Activated T-helper 9 cell treated with anti-CD3 and anti-CD28 coated beads, Interleukin-2, amount 50 U/mL, for 16 hours (primary cell): ENCODE data around the gene YIPF3.
"Not testable (repeated sequence)": the region's sequence is repeated elsewhere in the genome, so short reads cannot be mapped to it uniquely, and the experiment has no call there.

ENCODE experiments used
- DNase-seq: peaks from one replicate; pipeline ENCODE4 v3.0.0-alpha.2; 2020; ENCODE audit warnings: low read depth

The YIPF3 gene

DNA sequence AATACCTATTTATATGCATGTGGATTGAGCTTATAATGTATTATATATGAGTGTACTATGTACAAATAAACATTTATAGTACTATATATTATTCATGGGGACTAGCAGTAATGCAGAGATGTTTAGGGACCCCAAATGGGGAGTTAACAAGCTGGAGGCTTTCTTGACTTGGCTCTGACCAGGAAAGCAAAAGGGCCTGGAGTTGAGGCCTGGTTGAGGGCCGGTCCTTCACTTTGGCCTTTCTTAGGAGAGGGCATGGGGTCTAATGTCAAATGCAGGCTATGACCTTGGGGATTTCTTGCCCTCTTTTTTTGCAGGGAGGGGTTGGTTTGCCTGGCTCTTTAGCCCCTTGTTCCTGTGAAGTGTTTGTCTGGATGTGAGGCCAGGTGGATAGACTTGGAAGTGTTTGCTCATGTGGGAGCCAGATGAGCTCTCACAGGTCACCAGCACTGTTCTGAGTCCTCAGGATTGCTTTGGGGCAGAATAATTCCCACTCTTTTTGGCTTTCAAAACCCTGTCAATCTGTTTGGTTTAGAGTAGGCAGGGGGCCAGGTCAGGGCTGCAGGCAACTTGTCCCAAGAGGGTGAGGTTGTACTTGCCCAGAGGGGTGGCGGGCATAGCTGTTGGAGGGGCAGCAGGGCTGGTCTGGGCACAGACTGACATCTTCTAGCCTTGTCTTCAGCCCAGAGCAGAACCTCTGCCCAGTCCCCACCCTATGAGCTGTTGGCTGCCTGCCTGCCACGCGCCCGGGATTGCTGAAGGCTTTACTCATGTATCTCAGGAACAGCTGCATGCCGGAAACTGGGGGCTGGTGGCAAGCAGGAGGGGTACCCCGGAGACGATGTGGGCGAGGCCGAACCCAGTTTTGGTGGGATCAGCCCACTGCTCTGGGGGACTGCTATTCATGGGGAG is 24.7 kb downstream of the YIPF3 start:
- DNase-seq = no peak

DNA sequence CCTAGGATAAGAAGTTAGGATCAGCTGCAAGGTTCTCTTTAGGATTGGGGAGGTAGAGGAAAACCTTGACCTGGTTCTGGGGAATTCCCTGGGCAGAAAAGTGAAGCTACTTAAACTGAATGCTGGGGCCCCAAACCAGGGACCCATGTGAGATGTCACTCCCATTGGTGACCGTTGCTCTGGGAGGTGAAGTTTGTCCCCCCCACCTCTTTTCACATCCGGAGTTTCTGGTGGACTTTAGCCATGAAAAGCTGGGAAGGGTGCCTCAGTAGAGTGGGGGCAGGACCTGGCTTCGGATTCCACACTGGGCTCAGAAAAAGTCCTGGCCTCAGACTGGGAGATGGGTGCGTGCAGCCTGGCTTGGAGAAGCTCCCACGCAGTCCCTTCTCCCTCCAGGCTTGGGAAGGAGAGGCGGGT is 26.2 kb downstream of the YIPF3 start:
- no peak for DNase-seq

DNA sequence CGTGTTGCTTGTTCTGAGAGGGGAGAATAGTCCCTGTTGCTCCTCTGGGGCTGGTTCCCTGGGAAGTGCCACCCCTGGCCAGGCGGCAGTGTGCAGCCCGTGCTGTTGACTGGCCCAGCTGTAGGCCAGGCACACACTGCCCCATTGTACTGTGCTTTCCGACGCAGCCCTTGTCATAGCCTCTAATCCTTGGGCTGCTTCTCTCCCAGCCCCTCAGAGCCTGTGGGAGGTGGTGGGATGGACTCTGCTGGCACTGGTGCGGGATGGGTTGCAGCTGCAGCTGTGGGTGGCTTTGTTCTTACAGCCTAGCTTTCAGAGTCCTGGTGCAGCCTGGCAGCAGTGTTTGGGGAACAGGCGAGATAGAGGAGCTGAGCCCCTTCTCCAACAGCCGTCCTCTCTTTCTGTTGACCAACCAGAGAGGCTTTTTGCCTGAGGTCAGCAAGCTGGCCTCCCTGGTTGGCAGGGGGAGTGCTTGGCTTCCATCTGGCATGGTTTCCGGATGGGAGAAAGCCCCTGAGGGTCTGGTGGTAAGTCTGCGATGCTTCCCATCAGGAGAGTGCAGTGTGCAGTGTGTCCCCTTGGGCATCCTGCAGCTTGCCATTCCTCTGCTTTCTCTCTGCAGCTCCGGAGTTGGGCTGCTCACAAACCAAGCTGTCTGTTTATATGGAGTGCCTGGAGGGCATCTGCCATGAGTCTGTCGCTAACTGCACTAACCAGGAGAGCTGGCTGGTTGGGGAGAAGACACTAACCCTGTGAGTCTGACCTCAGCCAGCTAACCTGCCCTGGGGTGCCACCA is 27.3 kb downstream of the YIPF3 start:
- no peak for DNase-seq

DNA sequence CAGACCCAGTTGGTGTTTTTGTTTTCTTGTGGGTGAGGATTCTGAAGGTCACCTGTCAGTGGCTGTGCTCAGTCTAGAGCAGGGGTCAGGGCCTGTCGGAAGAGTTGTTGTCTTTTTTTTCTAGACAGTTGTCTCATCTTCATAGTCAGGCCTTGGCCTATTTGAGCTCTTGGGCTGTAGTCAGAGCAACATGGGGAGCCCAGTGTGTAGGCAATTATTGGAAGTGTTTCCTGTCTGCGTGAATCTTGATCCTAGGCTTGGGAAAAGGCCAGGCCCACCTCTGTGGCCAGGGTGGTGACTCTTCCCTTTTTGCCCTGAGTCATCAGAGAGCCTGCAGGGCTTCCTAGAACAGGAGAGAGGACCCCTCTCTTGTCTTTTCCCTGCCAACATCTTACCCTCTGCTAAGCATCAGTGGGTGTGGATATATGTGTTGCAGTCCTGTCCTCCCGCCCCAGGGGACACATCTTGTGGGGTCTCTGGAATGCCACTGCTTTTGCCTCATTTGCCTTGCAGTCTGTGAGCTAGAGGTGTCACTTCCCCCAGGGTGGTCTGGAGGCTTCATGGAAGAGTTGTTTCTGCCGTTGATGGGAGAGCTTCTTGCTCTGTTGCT is 28.0 kb downstream of the YIPF3 start:
- DNase-seq = no peak

DNA sequence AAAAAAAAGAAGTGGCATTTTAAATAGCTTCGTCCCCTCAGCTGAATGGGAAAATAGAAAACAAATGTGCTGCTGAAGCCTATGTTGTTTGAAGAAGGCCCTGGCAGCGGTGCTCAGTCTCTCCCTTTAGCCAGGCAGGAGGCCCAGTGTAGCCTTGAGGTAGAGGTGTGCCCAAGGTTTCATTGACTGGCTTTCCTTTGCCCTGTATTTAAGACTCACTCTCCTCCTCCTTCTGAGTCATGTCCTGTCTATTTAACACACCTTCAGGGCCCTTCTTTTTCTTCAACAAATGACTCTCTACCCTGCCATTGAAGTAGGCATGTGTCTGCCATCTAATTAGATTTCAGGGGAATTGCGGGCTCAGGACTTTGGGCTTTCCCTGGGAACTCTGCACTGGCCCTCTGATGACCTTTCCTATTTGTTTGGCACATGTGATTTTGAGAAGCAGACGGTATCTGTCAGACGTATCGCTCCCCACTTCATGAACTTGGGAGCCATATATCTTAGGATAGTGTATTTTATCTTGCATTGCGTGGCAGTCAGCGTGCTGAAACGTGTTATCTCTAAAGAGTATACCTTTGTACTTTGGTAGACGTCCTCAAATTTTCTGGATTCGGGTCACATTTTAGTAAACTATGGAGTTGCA is 35.0 kb downstream of the YIPF3 start:
- DNase-seq = no peak

DNA sequence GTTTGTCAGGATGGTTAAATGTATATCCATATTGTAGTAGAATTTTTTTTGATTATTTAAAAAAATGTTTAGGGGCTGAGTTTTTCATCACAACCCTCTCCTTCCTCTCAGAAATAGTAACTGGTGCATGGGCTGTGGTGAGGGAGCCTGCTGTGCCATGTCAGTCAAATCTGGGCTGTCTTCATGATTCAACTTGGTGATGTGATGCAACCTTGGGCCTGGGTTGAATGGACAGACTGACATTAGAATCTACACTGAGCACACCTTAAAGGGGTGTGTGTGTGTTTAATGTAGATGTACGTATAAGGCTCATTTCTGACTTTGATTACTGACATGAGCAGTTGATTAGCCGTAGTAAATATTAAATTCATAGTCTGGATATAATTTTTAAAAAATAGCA is 35.7 kb downstream of the YIPF3 start:
- DNase-seq = no peak

DNA sequence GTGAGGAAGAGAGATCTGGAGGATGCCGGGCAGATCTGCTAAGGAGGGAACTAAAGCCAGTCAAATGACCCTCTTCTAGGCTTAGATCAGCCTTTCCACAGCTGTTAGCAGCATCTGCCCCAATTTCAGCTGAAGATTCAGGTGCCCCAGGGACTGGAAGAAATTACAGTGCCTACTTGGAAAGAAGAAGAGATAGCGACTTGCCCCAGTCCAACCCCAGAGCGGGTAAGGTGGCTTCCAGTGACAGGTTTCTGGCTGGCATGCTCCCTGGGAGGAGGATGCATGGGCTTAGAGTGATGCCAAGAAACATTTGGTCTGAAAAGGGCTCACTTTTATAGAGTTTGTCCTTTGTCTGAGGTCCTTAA is 38.7 kb downstream of the YIPF3 start:
- no peak for DNase-seq

DNA sequence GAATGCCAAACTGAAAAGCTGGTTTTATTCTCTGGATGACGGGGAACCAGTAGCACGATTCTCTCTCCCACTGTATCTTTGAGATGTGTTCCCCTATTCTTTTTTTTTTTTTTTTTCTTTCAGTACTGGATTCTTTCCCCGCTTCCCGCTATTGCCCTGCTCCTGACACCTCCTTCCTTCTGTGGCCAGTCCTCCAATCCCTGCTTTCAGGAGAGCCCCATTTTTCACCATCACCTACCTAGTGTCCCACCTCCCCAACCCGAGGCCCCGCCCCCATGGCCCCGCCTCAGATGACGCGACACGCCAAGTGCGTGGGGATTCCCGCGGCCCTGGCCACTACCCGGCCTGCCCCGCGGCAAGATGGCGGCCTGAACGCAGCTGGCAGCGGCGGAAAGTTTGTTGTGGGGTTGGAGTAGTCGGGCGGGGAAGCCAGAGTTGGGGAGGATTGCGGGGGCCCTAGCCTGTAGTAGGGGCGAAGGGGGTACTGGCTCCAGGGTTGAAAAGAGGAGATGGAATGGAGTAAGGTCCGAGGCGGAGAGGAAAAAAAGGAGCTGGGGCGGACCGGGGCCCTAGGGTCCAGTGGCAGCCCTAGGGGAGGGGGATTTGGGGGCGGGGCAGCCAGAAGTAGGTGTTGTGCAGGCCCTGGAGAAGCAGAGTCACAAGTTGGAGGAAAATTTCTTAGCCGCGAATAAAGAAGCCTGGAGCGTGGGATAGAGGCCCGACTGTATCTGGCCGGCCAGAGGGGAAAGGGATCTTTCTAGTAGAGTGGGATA is 39.3 kb downstream of the YIPF3 start, which contains the start of gene TJAP1:
TSS of gene TJAP1 (plus strand) at position 336 of the 773 bp plus-strand sequence. CDS start 21,432 bp downstream, outside the sequence.
- DNase-seq = peak; percentile 96

DNA sequence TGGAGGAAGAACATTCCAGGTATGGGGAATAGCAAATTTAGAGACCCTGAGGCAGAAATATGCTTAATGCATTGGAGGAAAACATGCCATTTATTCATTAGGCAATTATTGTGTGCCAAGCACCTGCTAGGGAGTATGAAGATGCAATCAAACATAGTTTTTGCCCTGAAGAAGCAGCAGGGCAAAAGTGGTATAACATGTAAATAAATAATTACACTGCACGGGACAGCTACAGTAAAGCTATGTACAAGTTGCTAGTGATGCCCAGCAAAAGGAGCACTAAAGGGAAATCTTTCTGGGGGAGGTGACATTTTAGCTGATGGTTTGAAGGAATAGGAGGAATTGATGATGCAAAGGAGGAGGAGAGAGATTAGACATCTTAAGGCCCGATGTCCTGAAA is 40.0 kb downstream of the YIPF3 start:
- DNase-seq = no peak

DNA sequence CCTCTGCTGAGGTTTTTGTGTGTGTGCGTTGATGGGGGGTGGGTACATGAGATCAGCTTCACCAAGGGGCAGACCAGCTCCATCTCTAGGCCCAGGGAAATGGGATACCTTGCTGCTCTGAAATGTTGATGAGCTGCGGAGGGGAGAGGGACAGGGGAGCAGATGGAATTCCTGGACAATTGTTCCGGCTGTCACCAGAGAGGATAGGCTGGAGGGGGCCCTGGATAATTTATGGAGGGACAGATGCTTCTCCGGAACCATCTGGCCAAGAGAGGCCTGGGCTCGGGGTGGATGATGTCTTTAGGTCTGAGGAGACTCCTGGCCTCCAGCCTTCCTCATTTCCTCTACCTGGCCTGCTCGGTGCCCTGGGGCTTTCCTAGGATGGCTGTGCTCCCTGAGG is 41.2 kb downstream of the YIPF3 start:
- DNase-seq = no peak

DNA sequence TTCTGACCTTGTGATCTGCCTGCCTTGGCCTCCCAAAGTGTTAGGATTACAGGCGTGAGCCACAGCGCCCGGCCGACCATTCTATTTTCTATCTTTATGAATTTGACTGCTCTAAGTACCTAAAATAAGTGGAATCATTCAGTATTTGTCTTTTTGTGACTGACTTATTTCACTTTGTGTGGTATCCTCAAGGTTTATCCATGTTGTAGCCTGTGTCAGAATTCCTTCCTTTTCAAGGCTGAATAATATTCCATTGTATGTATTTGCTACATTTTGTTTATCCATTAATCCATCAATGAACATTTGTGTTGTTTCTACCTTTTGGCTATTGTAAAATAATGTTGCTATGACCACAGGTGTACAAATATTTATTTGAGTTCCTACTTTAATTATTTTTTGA is 44.2 kb downstream of the YIPF3 start:
- DNase-seq = no peak

DNA sequence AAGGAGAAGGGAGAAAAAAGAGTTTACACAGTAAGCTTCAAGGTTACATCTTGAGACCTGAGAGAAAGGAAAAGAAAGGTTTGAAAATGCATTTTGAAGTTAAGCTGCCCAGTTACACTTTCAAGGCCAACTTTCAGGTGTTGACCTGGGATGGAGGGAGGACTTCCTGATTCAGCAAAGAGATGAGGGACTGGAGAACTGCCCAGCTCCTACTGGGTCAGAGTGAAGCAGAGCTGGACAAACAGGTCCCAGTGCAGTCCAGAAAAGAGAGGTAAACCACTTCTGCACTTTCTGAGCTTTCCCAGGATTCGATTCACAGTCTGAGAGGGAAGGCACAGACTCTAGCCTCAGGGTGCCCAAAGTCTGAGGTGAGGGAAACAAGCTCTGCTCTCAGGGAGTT is 45.3 kb downstream of the YIPF3 start:
- no peak for DNase-seq

DNA sequence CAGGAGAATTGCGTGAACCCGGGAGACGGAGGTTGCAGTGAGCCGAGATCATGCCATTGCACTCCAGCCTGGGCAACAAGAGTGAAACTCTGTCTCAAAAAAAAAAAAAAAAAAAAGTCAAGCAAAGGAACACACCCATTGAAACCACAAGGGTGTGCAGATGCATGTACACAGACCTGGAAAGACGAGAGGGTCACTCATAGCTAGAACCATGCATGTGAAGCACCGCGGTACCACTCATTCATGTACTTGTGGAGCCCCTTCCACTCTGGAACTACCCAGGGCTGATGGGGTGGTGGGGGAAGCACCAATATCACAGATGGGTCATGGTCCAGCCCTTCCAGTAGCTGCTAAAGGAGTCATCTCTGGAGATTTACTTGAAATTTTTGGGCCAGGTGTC is 46.8 kb downstream of the YIPF3 start:
- DNase-seq = no peak

DNA sequence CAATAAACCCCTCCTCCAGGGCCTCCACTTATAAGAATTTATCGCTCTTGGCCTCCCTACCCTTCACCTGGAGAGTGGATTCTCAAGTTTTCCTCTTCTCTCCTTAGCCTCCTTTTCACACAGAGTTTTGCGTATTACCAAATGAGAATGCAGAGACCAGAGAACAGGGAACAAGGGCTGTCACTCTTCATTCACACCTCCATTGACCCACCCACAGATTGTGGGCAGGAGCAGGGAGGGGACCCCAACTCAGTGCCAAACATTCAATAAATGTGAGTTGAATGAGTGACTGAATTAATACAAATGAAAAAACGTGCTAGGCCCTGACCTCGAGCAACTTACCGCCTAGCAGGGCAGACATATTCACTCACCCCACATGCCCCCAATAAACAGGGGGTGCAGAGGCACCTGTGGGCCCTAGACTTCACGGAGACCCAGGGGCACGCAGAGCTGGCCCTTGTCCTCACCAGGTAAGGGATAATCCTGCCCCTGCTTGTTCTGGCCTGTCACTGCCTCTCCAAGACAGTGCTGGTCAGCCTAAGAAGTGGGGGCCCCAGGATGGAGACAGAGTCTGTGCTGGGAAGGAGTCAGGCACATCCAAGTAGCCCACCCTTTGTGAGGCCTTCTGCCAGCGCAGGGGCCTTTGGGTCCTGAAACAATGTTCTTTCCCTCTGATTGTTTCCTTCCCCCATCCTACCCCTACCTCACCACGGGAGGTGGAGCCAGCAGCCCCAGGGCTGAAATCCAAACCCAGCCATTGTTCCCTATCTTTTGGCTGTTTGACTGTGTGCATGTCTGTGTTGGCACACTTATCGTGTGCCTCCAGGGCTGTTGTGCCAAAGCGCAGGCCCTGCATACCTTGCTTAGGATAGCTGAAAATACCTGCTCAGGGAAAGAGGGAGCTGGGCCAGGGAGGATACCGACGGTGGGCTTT is 47.7 kb downstream of the YIPF3 start:
- no peak for DNase-seq

DNA sequence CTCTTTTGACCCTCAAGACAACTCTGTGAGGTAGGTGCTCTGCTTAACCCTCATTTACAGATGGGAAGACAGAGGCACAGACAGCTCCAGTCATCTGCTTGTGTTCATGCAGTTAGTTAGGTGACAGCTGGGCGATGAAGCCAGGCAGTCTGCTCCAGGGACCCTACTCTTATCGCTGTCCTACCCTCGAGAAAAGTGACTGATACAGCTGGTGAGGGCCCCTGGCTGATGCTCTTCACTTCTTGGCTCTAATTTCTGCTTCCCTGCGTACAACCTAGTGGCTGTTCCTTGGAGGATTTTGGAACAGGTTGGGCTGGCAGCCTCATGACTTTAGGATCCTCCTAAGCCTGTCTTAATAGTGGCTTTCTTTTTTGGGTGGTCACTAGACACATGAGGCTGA is 48.5 kb downstream of the YIPF3 start:
- no peak for DNase-seq

DNA sequence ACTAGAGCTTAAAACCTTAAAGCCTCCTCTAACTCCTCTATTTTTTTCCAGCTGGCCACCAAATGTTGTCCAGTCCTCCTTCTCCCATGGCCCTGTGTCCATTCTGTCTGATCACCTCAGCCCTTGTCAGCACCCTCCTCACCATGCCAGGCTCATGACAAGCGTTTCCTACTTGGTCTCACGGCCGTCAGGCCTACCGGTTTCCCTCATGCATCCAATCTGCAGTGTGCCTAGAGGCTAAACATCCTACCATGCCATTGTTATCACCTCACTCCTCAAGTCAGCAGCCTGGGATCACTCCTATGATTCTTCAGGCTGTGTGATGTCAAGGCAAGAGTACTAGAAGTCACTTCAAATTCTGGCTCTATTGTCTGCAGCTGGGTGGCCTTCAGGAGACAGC is 49.0 kb downstream of the YIPF3 start:
- no peak for DNase-seq

DNA sequence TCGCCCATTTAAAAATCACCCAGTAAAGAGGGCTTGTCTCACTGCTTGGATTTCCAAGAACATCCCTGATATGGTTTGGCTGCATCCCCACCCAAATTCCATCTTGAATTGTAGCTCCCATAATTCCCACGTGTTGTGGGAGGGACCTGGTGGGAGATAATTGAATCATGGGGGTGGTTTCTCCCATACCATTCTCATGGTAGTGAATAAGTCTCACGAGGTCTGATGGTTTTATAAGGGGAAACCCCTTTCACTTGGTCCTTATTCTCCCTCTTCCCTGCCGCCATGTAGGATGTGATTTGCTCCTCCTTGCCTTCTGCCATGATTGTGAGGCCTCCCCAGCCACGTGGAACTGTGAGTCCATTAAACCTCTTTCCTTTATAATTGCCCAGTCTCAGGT is 49.5 kb downstream of the YIPF3 start:
- not testable (repeated sequence) for DNase-seq

DNA sequence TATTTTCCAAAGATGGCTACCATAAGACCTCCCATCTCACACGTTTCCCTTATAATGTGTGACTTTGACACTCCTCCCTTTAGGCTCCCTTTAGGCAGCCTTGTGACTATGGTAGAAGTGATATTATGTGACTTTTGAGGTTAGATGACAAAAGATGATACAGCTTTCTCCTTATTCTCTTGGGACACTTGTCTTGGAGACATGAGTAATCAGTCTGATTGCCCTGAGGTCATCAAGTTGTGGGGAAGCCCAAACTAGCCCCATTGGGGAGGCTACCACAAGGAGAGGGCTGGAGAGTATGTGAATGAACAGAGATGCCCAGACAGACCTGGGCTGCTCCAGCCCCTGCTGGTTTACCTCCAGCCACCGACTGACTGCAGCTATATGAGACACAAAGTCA is 50.8 kb downstream of the YIPF3 start:
- DNase-seq = no peak

DNA sequence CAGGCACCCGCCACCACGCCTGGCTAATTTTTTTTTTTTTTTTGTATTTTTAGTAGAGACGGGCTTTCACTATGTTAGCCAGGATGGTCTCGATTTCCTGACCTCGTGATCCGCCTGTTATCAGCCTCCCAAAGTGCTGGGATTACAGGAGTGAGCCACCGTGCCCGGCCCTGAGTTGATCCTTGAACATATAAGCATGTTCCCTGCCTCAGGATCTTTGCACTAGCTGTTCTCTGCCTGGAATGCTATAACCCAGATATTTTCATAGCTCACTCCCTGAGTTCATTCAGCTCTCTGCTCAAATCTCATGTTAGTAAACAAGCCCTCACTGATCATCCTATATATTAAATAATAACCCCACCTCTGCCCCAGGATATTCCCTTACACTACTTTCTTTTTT is 52.4 kb downstream of the YIPF3 start:
- DNase-seq = no peak

DNA sequence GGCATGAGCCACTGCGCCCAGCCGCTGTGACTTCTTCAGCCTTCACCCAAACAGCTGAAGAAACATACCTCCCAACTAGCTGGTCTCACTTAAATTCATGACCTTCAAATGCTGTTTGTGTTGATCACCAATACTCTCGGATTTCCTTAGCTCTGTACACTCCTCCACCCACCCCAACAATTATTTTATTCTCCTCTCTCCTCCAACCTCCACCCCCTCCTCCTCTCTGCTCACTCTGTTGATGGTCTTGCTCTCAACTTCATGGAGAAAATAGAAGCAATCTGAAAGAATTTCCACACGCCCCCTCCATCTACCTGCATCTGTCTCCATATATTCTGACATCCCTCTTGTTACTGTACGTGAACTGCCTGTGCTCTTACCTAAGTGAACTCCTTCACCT is 54.8 kb downstream of the YIPF3 start:
- no peak for DNase-seq
